Nephron (organoid): ENCODE measurements around the gene ITGA11.

Experiments
- H3K27ac Mint-ChIP-seq, 3 experiments: 2 replicates each; pipeline ENCODE4 v1.8.0; 2020; ENCODE audit warnings: mixed read lengths in 3 of 3, mild to moderate bottlenecking in 2 of 3, moderate library complexity in 1 of 3
- H3K27me3 Mint-ChIP-seq: 2 replicates; pipeline ENCODE4 v1.8.0; 2021; ENCODE audit warnings: low read depth, mild to moderate bottlenecking, moderate library complexity, mixed read lengths
- H3K36me3 Mint-ChIP-seq: 2 replicates; pipeline ENCODE4 v1.8.0; 2020; ENCODE audit warnings: low read depth, mixed read lengths
- H3K4me1 Mint-ChIP-seq: 2 replicates; pipeline ENCODE4 v1.8.0; 2020; ENCODE audit warnings: mixed read lengths
- H3K4me3 Mint-ChIP-seq, 3 experiments: 2 replicates each; pipeline ENCODE4 v1.8.0; 2020; ENCODE audit warnings: mild to moderate bottlenecking in 3 of 3, mixed read lengths in 3 of 3, moderate library complexity in 2 of 3
- H3K9me3 Mint-ChIP-seq: 2 replicates; pipeline ENCODE4 v1.8.0; 2020; ENCODE audit warnings: mixed read lengths
- TF ChIP-seq, protein P1 (sequence below), 3 experiments: fragments of 200-600 bp; sonication (generic); IDR thresholded peaks; one replicate each; pipeline ENCODE4 v1.5.0; 2021; ENCODE audit warnings: antibody characterized with exemption in 3 of 3; ENCODE audit not compliant: unreplicated experiment in 3 of 3

ITGA11 gene

DNA sequence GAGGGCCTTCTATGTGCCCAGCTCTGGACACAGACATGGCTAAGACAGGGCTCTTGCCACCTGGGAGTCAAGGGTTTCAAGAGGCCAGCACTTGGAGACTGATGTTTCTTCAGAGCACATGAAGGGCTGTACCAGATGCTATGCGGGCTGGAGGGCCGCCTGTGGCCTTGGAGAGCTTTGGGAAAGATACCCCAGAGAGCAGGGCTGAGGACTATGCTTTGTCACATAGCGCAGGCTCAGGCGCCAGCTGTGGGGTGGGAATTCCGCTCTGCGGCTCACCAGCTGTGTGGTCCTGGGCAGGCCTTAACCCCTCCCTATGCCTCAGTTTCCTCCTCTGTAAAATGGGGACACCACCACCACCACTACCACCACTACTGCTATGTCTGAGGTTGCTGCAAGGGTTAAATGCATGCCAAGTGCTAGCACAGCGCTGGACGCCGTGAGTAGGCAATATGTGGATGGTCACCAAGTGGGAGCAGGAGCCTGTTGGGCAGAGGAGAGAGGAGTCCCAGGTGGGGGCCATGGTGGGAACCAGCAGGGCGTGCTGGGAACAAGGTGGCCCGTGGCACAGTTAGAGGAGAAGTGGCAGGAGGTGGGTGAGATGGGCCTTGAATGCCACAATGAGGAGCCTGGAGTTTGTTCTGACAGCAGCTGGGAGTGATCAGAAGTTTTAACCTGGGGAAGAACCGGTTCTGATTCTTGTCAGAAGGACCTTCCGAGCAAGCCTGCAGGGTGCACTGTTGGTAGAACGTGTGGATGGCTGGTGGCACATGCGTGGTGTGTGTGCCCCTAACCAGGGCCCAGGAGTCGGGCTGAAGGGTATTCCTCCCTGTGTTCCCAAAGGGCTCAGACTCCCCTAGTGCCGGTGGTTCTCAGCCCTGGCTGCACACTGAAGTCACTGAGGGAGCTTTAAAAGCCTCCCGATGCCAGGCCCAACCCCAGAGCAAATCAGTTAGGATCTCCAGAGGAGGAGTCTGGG is 112.7 kb downstream of the ITGA11 start:
- TF ChIP-seq, protein P1, sequence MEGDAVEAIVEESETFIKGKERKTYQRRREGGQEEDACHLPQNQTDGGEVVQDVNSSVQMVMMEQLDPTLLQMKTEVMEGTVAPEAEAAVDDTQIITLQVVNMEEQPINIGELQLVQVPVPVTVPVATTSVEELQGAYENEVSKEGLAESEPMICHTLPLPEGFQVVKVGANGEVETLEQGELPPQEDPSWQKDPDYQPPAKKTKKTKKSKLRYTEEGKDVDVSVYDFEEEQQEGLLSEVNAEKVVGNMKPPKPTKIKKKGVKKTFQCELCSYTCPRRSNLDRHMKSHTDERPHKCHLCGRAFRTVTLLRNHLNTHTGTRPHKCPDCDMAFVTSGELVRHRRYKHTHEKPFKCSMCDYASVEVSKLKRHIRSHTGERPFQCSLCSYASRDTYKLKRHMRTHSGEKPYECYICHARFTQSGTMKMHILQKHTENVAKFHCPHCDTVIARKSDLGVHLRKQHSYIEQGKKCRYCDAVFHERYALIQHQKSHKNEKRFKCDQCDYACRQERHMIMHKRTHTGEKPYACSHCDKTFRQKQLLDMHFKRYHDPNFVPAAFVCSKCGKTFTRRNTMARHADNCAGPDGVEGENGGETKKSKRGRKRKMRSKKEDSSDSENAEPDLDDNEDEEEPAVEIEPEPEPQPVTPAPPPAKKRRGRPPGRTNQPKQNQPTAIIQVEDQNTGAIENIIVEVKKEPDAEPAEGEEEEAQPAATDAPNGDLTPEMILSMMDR (IDR thresholded peaks at IDR 0.05; ENCODE audit: unreplicated experiment in 3 of 3), result no peak
- Mint-ChIP-seq H3K9me3 (no peaks in the 10 kb centered on the region), H3K4me1 (peaks cover 35% of the 10 kb centered on the region), H3K27ac (no peak overlapping the region), H3K4me3 (no peak overlapping the region), H3K36me3 (no peaks in the 10 kb centered on the region), H3K27me3 (peaks cover 5% of the 10 kb centered on the region)

DNA sequence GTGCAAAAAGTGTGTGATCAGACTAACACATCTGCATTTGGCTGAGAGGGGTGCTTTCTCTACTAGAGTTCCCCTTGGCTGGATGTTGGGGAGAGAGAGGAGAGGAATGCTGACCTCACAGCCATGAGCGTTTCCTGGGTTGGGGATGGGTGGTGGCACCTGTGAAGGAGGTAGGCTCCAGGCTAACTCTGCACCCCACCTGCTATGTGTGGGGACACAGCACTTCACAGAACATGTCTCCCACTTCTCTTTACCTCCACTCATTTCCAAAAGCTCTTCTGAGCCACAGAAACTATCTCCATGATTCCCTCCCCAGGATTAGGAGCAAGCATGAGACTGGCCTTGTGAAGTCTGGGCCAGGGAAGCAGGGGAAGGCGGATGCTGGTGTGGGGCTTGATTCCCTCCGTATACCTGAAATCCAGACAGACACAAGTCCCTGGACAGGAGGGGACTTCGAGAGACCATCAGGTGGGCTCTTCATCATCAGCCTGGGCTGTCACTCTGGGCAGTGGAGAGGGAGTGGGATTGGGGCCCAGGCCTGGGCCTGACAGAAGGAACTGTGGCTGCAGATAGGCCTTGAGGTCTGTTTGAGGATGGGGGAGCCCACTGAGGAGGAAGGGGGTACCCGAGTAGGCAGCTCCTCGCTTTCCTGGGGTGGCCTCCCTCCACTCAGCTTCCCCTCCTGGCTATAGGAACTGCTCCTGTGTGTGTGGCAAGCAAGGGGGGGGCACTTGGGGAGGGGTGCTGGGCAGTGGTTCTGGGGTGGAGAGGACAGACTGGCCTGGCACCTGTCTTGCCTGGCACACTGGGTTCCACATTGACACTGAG is 113.7 kb downstream of the ITGA11 start:
- H3K36me3 Mint-ChIP-seq, result no peaks in the 10 kb centered on the region
- TF ChIP-seq, protein P1 (IDR thresholded peaks at IDR 0.05; ENCODE audit: unreplicated experiment in 3 of 3), result no peak
- peaks cover 5% of the 10 kb centered on the region for H3K27me3 Mint-ChIP-seq
- H3K4me3 Mint-ChIP-seq, result no peak overlapping the region
- no peaks in the 10 kb centered on the region for H3K9me3 Mint-ChIP-seq
- H3K4me1 Mint-ChIP-seq, result peaks cover 36% of the 10 kb centered on the region
- H3K27ac Mint-ChIP-seq, result peak overlapping the region in 1 of 3 experiments; percentile 66

DNA sequence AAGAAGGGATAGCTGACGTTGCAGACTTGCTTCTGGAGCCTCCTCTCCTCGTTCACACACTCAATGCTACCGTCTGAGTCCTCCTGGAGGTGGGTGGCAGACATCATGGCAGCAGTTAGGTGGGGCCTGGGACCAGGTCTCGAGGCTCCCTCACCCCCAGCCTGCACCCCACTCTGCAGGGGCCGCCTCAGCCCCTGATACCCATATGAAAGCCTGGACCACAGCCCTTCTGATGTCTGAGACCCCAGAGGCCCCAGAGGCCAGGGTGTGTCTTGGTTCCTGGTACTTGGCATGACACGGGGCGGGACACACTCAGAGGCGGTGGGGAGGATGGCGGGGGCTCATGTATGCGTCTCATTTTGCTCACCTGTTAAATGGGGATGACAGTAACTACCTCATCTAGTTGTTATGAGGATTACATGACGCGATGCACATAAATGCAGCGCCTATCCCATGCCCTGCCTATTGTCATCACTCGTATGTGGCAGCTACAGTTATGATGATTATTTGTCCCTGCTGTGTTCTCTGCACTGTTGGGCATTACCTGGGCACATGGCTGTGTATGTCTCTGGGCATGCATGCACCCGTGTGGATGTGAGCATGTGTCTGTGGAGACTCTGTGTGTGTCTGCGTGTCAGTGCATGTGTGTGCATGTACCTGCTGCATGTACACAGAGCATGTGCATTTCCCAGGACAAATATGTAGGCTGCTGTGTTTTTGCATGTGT is 114.5 kb downstream of the ITGA11 start:
- peak overlapping the region in 1 of 3 experiments; percentile 66 for H3K27ac Mint-ChIP-seq
- H3K4me3 Mint-ChIP-seq, result no peak overlapping the region
- H3K9me3 Mint-ChIP-seq, result no peaks in the 10 kb centered on the region
- H3K27me3 Mint-ChIP-seq, result peaks cover 5% of the 10 kb centered on the region
- H3K4me1 Mint-ChIP-seq, result peaks cover 43% of the 10 kb centered on the region
- TF ChIP-seq, protein P1 (IDR thresholded peaks at IDR 0.05; ENCODE audit: unreplicated experiment in 3 of 3), result no peak
- no peaks in the 10 kb centered on the region for H3K36me3 Mint-ChIP-seq

DNA sequence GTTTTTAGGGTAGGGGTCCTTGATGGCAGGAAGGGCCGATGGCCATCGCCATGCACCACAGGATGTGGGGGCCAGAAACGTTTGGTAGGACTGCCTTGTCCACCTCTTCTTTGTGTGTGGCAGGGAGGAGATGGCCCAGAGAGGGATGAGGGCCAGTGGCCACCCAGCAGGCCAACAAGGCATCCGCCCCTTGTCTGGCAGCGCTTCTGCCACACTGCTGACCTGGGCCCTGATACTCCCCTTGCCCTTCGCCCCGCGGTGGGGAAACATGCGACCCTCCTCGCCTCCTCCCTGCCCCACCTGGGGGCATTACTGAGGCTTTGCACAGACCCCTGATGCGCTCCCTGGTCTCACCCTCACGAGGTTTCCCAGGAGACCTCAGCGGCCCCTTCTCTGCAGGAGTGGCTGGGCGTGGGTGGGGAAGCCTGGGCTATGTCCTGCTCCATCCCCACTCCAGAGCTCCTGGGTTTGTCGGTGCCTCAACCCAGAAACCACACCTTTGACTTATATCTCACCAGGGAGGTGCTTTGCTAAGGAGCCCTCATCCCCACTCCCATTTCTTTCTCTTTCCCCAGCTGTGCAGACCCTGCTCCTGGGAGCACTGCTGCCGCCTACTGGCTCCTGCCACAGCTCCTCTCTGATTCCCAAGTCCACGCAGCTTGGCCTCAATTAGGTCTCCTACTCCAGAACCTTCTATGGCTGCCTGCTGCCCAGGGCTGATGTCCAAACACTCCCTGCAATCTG is 115.7 kb downstream of the ITGA11 start:
- TF ChIP-seq, protein P1 (IDR thresholded peaks at IDR 0.05; ENCODE audit: unreplicated experiment in 3 of 3), result peak; percentile 29 to 47 (median 33)
- peaks cover 44% of the 10 kb centered on the region for H3K4me1 Mint-ChIP-seq
- H3K9me3 Mint-ChIP-seq, result no peaks in the 10 kb centered on the region
- H3K4me3 Mint-ChIP-seq, result peak overlapping the region in 1 of 3 experiments; percentile 40
- no peaks in the 10 kb centered on the region for H3K36me3 Mint-ChIP-seq
- H3K27ac Mint-ChIP-seq, result peak overlapping the region; percentile 23 to 72 (median 49)
- peaks cover 9% of the 10 kb centered on the region for H3K27me3 Mint-ChIP-seq

DNA sequence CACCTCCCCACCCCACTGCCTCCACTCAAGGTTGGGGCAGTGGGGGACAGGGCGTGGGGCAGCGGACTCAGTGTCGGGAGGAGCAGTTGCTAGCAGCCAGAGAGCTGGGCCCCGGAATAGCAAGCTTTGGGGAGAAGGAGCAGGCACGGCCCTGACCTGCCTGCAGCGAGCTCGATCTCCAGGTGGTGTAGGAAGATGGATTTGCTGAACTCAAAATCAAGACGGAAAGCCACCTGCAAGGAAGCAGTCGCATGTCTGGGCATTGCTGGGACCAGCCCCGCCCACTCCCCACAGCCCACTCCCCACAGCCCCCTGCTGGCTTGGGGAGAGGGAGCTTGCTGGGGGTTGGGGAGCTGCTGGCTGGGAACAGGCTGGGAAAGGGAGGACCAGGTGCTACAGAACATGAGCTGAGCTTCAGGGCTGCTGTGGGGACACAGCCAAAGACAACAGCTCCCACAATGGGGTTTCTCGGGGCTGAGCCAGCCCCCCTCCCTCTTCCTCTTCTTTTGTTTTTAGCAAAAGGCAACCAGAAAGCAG is 116.4 kb downstream of the ITGA11 start:
- peaks cover 9% of the 10 kb centered on the region for H3K27me3 Mint-ChIP-seq
- TF ChIP-seq, protein P1 (IDR thresholded peaks at IDR 0.05; ENCODE audit: unreplicated experiment in 3 of 3), result no peak

More for the DNA sequence above, 116.4 kb downstream of the ITGA11 start:
- no peaks in the 10 kb centered on the region for H3K9me3 Mint-ChIP-seq
- no peaks in the 10 kb centered on the region for H3K36me3 Mint-ChIP-seq
- peaks cover 50% of the 10 kb centered on the region for H3K4me1 Mint-ChIP-seq
- H3K27ac Mint-ChIP-seq, result peak overlapping the region in 2 of 3 experiments; percentile 19 to 43
- no peak overlapping the region for H3K4me3 Mint-ChIP-seq
